ENCODE measurements around the gene CNIH1.
A peak's percentile ranks its signal among the peaks of the same experiment; 100 is the strongest.
"Not testable (repeated sequence)": the region's sequence is repeated elsewhere in the genome, so short reads cannot be mapped to it uniquely, and the experiment has no call there.

The CNIH1 gene

GRCh38 chr14:54403401-54404005 lies 37.7 kb downstream of the CNIH1 start:
- CTCF ChIA-PET: interaction anchor here (0.7 to 1.2 kb wide), 3 partner anchors 12 to 37 kb away, joined by 3 read pairs; no protein-coding TSS in a partner anchor
- WGBS (ENCODE audit: insufficient coverage): 97% methylated on average over 4 of the region's 6 CpGs
- H3K9me3 ChIP-seq (ENCODE audit: control extremely low read depth in 1 of 5, control insufficient read depth in 4 of 5, insufficient read depth in 2 of 5, low read depth in 1 of 5, low read length in 4 of 5); POLR2A ChIA-PET; H3K27me3 ChIP-seq (replicated peaks in 2 of 5; ENCODE audit: control insufficient read depth in 4 of 5, insufficient read depth in 5 of 5, low read length in 4 of 5); DNase-seq; H3K4me3 ChIP-seq (ENCODE audit: control insufficient read depth in 1 of 7, extremely low read depth in 1 of 7, insufficient read depth in 4 of 7, low read depth in 2 of 7, low read length in 6 of 7); H3K27ac ChIP-seq (ENCODE audit: insufficient read depth in 1 of 2, low read depth in 1 of 2, low read length in 2 of 2, poor library complexity in 1 of 2, severe bottlenecking in 2 of 2): not testable (repeated sequence)
- Histone ChIP-seq H3K36me3 (ENCODE audit: control insufficient read depth in 4 of 4, insufficient read depth in 4 of 4, low read length in 3 of 4) (peaks cover 4 to 22% (median 13%) of the 10 kb centered on the region in 4 experiments), H3K4me1 (ENCODE audit: control extremely low read depth in 1 of 4, control insufficient read depth in 4 of 4, insufficient read depth in 4 of 4, low read length in 3 of 4) (peaks cover 0 to 10% (median 7%) of the 10 kb centered on the region in 4 experiments)

- ChIA-PET POLR2A (no interaction called here), CTCF (interaction anchor here (1.0 kb wide), 1 partner anchor 9 kb away, joined by 3 read pairs; no protein-coding TSS in a partner anchor)
- Histone ChIP-seq H3K27me3 (replicated peaks in 2 of 5; ENCODE audit: control insufficient read depth in 4 of 5, insufficient read depth in 5 of 5, low read length in 4 of 5) (no peaks in the 10 kb centered on the region), H3K4me3 (ENCODE audit: control insufficient read depth in 1 of 7, extremely low read depth in 1 of 7, insufficient read depth in 4 of 7, low read depth in 2 of 7, low read length in 6 of 7) (no peak overlapping the region), H3K9me3 (ENCODE audit: control extremely low read depth in 1 of 5, control insufficient read depth in 4 of 5, insufficient read depth in 2 of 5, low read depth in 1 of 5, low read length in 4 of 5) (no peaks in the 10 kb centered on the region), H3K36me3 (ENCODE audit: control insufficient read depth in 4 of 4, insufficient read depth in 4 of 4, low read length in 3 of 4) (peaks cover 0 to 7% (median 2%) of the 10 kb centered on the region in 4 experiments), H3K27ac (ENCODE audit: insufficient read depth in 1 of 2, low read depth in 1 of 2, low read length in 2 of 2, poor library complexity in 1 of 2, severe bottlenecking in 2 of 2) (no peak overlapping the region), H3K4me1 (ENCODE audit: control extremely low read depth in 1 of 4, control insufficient read depth in 4 of 4, insufficient read depth in 4 of 4, low read length in 3 of 4) (peaks cover 1 to 29% (median 21%) of the 10 kb centered on the region in 4 experiments)
- DNase-seq: no peak
- WGBS (ENCODE audit: insufficient coverage): no CpG with 5 or more reads among the region's 2 CpGs
Observed at GRCh38 chr14:54399560-54399959, 41.6 kb downstream of the CNIH1 start.

- CTCF ChIA-PET: interaction anchor here (1.0 to 4.2 kb wide), 3 partner anchors 15 to 44 kb away, joined by 3 to 16 read pairs (median 3); partner anchors contain the start of gene CNIH1
- H3K27me3 ChIP-seq (replicated peaks in 2 of 5; ENCODE audit: control insufficient read depth in 4 of 5, insufficient read depth in 5 of 5, low read length in 4 of 5): no peaks in the 10 kb centered on the region
- WGBS (ENCODE audit: insufficient coverage): under 1% methylated on average over 62 of the region's 76 CpGs
- H3K27ac ChIP-seq (ENCODE audit: insufficient read depth in 1 of 2, low read depth in 1 of 2, low read length in 2 of 2, poor library complexity in 1 of 2, severe bottlenecking in 2 of 2): peak within 1 kb of the TSS; percentile 33 to 70
- H3K9me3 ChIP-seq (ENCODE audit: control extremely low read depth in 1 of 5, control insufficient read depth in 4 of 5, insufficient read depth in 2 of 5, low read depth in 1 of 5, low read length in 4 of 5): no peaks in the 10 kb centered on the region
- peaks cover 0 to 5% (median under 1%) of the 10 kb centered on the region in 4 experiments for H3K36me3 ChIP-seq (ENCODE audit: control insufficient read depth in 4 of 4, insufficient read depth in 4 of 4, low read length in 3 of 4)
- peaks cover 1 to 29% (median 21%) of the 10 kb centered on the region in 4 experiments for H3K4me1 ChIP-seq (ENCODE audit: control extremely low read depth in 1 of 4, control insufficient read depth in 4 of 4, insufficient read depth in 4 of 4, low read length in 3 of 4)
- peak within 1 kb of the TSS; percentile 68 to 94 (median 83) for H3K4me3 ChIP-seq (ENCODE audit: control insufficient read depth in 1 of 7, extremely low read depth in 1 of 7, insufficient read depth in 4 of 7, low read depth in 2 of 7, low read length in 6 of 7)
- POLR2A ChIA-PET: interaction anchor here (0.5 kb wide), 1 partner anchor 89 kb away, joined by 4 read pairs; no protein-coding TSS in a partner anchor
- DNase-seq: peak; percentile 99
Observed at GRCh38 chr14:54396493-54397335, 44.5 kb downstream of the CNIH1 start, which contains the start of gene CDKN3. TSS of gene CDKN3 (plus strand) at chr14:54397007. CDS start at chr14:54397069, 62 bp downstream.

GRCh38 chr14:54396183-54396492 lies 45.0 kb downstream of the CNIH1 start:
- Histone ChIP-seq H3K4me3 (ENCODE audit: control insufficient read depth in 1 of 7, extremely low read depth in 1 of 7, insufficient read depth in 4 of 7, low read depth in 2 of 7, low read length in 6 of 7) (peak overlapping the region; percentile 49 to 94 (median 83)), H3K36me3 (ENCODE audit: control insufficient read depth in 4 of 4, insufficient read depth in 4 of 4, low read length in 3 of 4) (peaks cover 0 to 2% (median 0%) of the 10 kb centered on the region in 4 experiments), H3K9me3 (ENCODE audit: control extremely low read depth in 1 of 5, control insufficient read depth in 4 of 5, insufficient read depth in 2 of 5, low read depth in 1 of 5, low read length in 4 of 5) (no peaks in the 10 kb centered on the region), H3K27ac (ENCODE audit: insufficient read depth in 1 of 2, low read depth in 1 of 2, low read length in 2 of 2, poor library complexity in 1 of 2, severe bottlenecking in 2 of 2) (peak overlapping the region in 1 of 2 experiments; percentile 43), H3K4me1 (ENCODE audit: control extremely low read depth in 1 of 4, control insufficient read depth in 4 of 4, insufficient read depth in 4 of 4, low read length in 3 of 4) (peaks cover 1 to 29% (median 21%) of the 10 kb centered on the region in 4 experiments), H3K27me3 (replicated peaks in 2 of 5; ENCODE audit: control insufficient read depth in 4 of 5, insufficient read depth in 5 of 5, low read length in 4 of 5) (no peaks in the 10 kb centered on the region)
- POLR2A ChIA-PET: no interaction called here
- 100% methylated on average over 5 of the region's 9 CpGs for WGBS (ENCODE audit: insufficient coverage)
- peak in 1 of 3 donors; percentile 6 for DNase-seq
- CTCF ChIA-PET: interaction anchor here (1.0 to 4.2 kb wide), 2 partner anchors 15 to 29 kb away, joined by 3 to 16 read pairs; no protein-coding TSS in a partner anchor

GRCh38 chr14:54395716-54396115 lies 45.5 kb downstream of the CNIH1 start:
- ChIA-PET POLR2A (no interaction called here), CTCF (interaction anchor here (4.2 kb wide), 1 partner anchor 28 kb away, joined by 16 read pairs; no protein-coding TSS in a partner anchor)
- no peak for DNase-seq
- Histone ChIP-seq H3K27me3 (replicated peaks in 2 of 5; ENCODE audit: control insufficient read depth in 4 of 5, insufficient read depth in 5 of 5, low read length in 4 of 5) (no peaks in the 10 kb centered on the region), H3K4me1 (ENCODE audit: control extremely low read depth in 1 of 4, control insufficient read depth in 4 of 4, insufficient read depth in 4 of 4, low read length in 3 of 4) (peaks cover 1 to 29% (median 21%) of the 10 kb centered on the region in 4 experiments), H3K4me3 (ENCODE audit: control insufficient read depth in 1 of 7, extremely low read depth in 1 of 7, insufficient read depth in 4 of 7, low read depth in 2 of 7, low read length in 6 of 7) (no peak overlapping the region), H3K9me3 (ENCODE audit: control extremely low read depth in 1 of 5, control insufficient read depth in 4 of 5, insufficient read depth in 2 of 5, low read depth in 1 of 5, low read length in 4 of 5) (no peaks in the 10 kb centered on the region), H3K27ac (ENCODE audit: insufficient read depth in 1 of 2, low read depth in 1 of 2, low read length in 2 of 2, poor library complexity in 1 of 2, severe bottlenecking in 2 of 2) (no peak overlapping the region), H3K36me3 (ENCODE audit: control insufficient read depth in 4 of 4, insufficient read depth in 4 of 4, low read length in 3 of 4) (no peaks in the 10 kb centered on the region)
- WGBS (ENCODE audit: insufficient coverage): 100% methylated on average over 1 of the region's 2 CpGs

- WGBS (ENCODE audit: insufficient coverage): 96% methylated on average over 3 of the region's 4 CpGs
- ChIA-PET POLR2A (no interaction called here), CTCF (interaction anchor here (4.2 kb wide), 1 partner anchor 28 kb away, joined by 16 read pairs; no protein-coding TSS in a partner anchor)
- Histone ChIP-seq H3K27me3 (replicated peaks in 2 of 5; ENCODE audit: control insufficient read depth in 4 of 5, insufficient read depth in 5 of 5, low read length in 4 of 5) (no peaks in the 10 kb centered on the region), H3K36me3 (ENCODE audit: control insufficient read depth in 4 of 4, insufficient read depth in 4 of 4, low read length in 3 of 4) (no peaks in the 10 kb centered on the region), H3K4me3 (ENCODE audit: control insufficient read depth in 1 of 7, extremely low read depth in 1 of 7, insufficient read depth in 4 of 7, low read depth in 2 of 7, low read length in 6 of 7) (no peak overlapping the region), H3K27ac (ENCODE audit: insufficient read depth in 1 of 2, low read depth in 1 of 2, low read length in 2 of 2, poor library complexity in 1 of 2, severe bottlenecking in 2 of 2) (no peak overlapping the region), H3K9me3 (ENCODE audit: control extremely low read depth in 1 of 5, control insufficient read depth in 4 of 5, insufficient read depth in 2 of 5, low read depth in 1 of 5, low read length in 4 of 5) (no peaks in the 10 kb centered on the region), H3K4me1 (ENCODE audit: control extremely low read depth in 1 of 4, control insufficient read depth in 4 of 4, insufficient read depth in 4 of 4, low read length in 3 of 4) (peaks cover 1 to 29% (median 21%) of the 10 kb centered on the region in 4 experiments)
- DNase-seq: no peak
Observed at GRCh38 chr14:54395284-54395683, 45.9 kb downstream of the CNIH1 start.

Data from common myeloid progenitor, CD34-positive (primary cell).